Measurements from ENCODE around the gene ATG12. TPM values are rescaled to one million over a fixed set of nuclear protein-coding genes. Genes with fewer than 3 reads are reported as not detected.
A peak's percentile ranks its signal among the peaks of the same experiment; 100 is the strongest.

ATG12 gene
- polyA plus RNA-seq, 1 donor (not counting 4 experiments of a cell fraction or from before 2014, with no cell fraction given) = 90.7 TPM

DNA sequence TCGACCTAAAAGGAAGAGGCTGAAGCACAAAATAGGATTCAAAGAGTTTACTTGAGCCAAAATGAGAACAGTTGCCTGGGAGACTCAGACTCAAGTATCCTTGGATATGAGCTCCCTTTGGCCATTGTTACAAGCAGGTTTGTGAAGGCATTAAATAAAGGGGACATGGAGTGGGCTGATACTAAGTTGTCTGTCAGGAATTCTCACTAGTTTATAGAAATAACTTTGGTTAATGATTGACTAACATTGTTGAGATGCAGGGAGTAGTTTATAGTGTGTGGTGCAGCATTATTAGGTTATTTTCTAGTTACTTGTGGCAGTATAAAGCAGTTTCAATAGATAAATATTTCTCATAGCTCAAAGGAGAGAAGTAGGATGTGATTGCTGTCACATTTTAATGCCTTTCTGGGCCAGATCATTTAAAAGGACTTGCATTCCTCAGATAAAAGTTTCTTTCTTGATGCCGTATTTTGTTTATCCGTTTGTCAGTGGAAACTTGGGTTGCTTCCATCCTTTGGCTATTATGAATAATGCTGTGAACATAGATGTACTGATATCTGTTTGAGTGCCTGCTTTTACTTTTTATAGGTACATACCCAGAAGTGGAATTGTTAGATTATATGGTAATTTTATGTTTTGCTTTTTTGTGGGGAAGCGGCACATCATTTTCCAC is 9.5 kb upstream of the ATG12 start:
- Histone ChIP-seq H2AFZ (ENCODE audit: control insufficient read depth, low read length) (no peak overlapping the region), H3K27ac (ENCODE audit: control insufficient read depth, insufficient read depth, low read length) (no peak overlapping the region), H3K4me1 (ENCODE audit: control insufficient read depth, extremely low read depth, insufficient read depth, low read length) (peaks cover 15% of the 10 kb centered on the region), H3K4me3 (ENCODE audit: control insufficient read depth in 2 of 3, extremely low read depth in 1 of 3, insufficient read depth in 2 of 3, low read depth in 1 of 3, low read length in 3 of 3) (no peak overlapping the region), H3K79me2 (ENCODE audit: control insufficient read depth, insufficient read depth, low read length) (peaks cover 93% of the 10 kb centered on the region), H3K27me3 (ENCODE audit: control insufficient read depth, extremely low read depth, insufficient read depth, low read length) (no peaks in the 10 kb centered on the region), H3K4me2 (ENCODE audit: control insufficient read depth, extremely low read depth, insufficient read depth, low read depth, low read length) (peak overlapping the region; percentile 8), H4K20me1 (ENCODE audit: control insufficient read depth, extremely low read depth, insufficient read depth, low read length) (no peaks in the 10 kb centered on the region), H3K9me1 (ENCODE audit: control insufficient read depth, extremely low read depth, insufficient read depth, low read length) (no peaks in the 10 kb centered on the region), H3K9me3 (ENCODE audit: control insufficient read depth, low read depth, low read length) (no peaks in the 10 kb centered on the region), H3K36me3 (ENCODE audit: control insufficient read depth in 2 of 2, extremely low read depth in 1 of 2, insufficient read depth in 2 of 2, low read length in 2 of 2) (no peaks in the 10 kb centered on the region), H3K9ac (ENCODE audit: control insufficient read depth, extremely low read depth, insufficient read depth, low read length) (no peak overlapping the region)
- dilution Hi-C loops (cut with MboI; ENCODE audit: extremely low pct_ligation_motif_present, low sequenced_read_pairs) = no loop called here
- DNase-seq (ENCODE audit: low read depth, low spot score) (no peak), FAIRE-seq (no peak)
- TF ChIP-seq EZH2 (IDR thresholded peaks at IDR 0.05; ENCODE audit: low read length) = no peak
- TF ChIP-seq, protein P1, sequence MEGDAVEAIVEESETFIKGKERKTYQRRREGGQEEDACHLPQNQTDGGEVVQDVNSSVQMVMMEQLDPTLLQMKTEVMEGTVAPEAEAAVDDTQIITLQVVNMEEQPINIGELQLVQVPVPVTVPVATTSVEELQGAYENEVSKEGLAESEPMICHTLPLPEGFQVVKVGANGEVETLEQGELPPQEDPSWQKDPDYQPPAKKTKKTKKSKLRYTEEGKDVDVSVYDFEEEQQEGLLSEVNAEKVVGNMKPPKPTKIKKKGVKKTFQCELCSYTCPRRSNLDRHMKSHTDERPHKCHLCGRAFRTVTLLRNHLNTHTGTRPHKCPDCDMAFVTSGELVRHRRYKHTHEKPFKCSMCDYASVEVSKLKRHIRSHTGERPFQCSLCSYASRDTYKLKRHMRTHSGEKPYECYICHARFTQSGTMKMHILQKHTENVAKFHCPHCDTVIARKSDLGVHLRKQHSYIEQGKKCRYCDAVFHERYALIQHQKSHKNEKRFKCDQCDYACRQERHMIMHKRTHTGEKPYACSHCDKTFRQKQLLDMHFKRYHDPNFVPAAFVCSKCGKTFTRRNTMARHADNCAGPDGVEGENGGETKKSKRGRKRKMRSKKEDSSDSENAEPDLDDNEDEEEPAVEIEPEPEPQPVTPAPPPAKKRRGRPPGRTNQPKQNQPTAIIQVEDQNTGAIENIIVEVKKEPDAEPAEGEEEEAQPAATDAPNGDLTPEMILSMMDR (optimal IDR thresholded peaks at IDR 0.05 in 1 of 3, IDR thresholded peaks at IDR 0.05 in 1 of 3, conservative IDR thresholded peaks at IDR 0.05 in 1 of 3; ENCODE audit: extremely low read depth in 1 of 3, insufficient read depth in 2 of 3, low read length in 3 of 3) = no peak

DNA sequence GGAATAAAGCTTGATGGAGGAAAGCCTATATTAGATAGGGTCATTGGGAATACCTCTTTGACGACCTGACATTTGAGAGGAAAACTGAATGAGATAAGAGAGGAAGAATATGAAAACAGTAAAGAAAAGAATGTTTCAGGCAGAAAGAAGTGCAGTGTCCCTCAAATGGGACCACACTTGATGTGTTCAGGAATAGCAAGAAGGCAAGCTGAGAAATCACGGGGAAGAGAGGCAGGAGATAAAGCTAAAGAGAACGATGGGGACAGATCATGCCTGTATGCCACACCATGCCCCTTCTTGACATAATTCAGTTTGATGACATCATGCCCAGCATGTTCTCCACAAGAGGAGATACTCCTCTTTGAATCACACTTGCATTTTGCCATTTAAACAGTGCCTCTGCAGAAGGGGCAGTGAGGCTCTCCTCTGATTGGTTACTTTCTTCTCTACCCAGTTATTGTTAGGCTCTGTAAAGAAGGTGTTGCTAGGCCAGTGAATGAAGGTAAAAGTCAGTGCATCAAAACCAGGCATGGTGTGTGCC is 8.0 kb upstream of the ATG12 start:
- Histone ChIP-seq H3K9ac (ENCODE audit: control insufficient read depth, extremely low read depth, insufficient read depth, low read length) (no peak overlapping the region), H3K4me1 (ENCODE audit: control insufficient read depth, extremely low read depth, insufficient read depth, low read length) (peaks cover 22% of the 10 kb centered on the region), H3K4me3 (ENCODE audit: control insufficient read depth in 2 of 3, extremely low read depth in 1 of 3, insufficient read depth in 2 of 3, low read depth in 1 of 3, low read length in 3 of 3) (no peak overlapping the region), H3K27ac (ENCODE audit: control insufficient read depth, insufficient read depth, low read length) (no peak overlapping the region), H3K9me1 (ENCODE audit: control insufficient read depth, extremely low read depth, insufficient read depth, low read length) (no peaks in the 10 kb centered on the region), H3K27me3 (ENCODE audit: control insufficient read depth, extremely low read depth, insufficient read depth, low read length) (no peaks in the 10 kb centered on the region), H3K79me2 (ENCODE audit: control insufficient read depth, insufficient read depth, low read length) (peaks cover 93% of the 10 kb centered on the region), H3K36me3 (ENCODE audit: control insufficient read depth in 2 of 2, extremely low read depth in 1 of 2, insufficient read depth in 2 of 2, low read length in 2 of 2) (no peaks in the 10 kb centered on the region), H3K4me2 (ENCODE audit: control insufficient read depth, extremely low read depth, insufficient read depth, low read depth, low read length) (no peak overlapping the region), H2AFZ (ENCODE audit: control insufficient read depth, low read length) (no peak overlapping the region), H3K9me3 (ENCODE audit: control insufficient read depth, low read depth, low read length) (no peaks in the 10 kb centered on the region), H4K20me1 (ENCODE audit: control insufficient read depth, extremely low read depth, insufficient read depth, low read length) (no peaks in the 10 kb centered on the region)
- no peak for TF ChIP-seq EZH2 (IDR thresholded peaks at IDR 0.05; ENCODE audit: low read length)
- TF ChIP-seq, protein P1 (optimal IDR thresholded peaks at IDR 0.05 in 1 of 3, IDR thresholded peaks at IDR 0.05 in 1 of 3, conservative IDR thresholded peaks at IDR 0.05 in 1 of 3; ENCODE audit: extremely low read depth in 1 of 3, insufficient read depth in 2 of 3, low read length in 3 of 3) = no peak
- no peak for FAIRE-seq
- DNase-seq (ENCODE audit: low read depth, low spot score) = no peak
- dilution Hi-C loops (cut with MboI; ENCODE audit: extremely low pct_ligation_motif_present, low sequenced_read_pairs) = no loop called here

All from keratinocyte (primary cell).